ENCODE data around the gene CTSD.

Gene CTSD

DNA sequence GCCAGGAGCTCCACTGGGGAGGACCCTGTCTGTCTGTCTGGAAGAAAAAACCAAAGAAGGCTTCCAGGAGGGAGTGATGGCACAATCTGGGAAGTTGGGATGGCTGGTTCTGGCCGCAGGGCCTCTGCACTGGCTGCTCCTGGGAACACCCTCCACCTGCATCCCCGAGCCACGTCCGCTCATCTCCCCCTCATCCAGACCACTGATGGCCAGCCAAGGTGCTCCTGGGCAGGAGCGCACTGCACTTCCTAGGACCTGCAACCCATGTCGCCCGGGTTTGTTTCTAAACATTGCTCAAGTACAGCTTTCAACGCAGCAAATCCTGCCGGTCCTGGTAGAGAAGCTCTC lies 8.4 kb downstream of the CTSD start:
- peaks cover 1% of the 10 kb centered on the region for H3K9me3 ChIP-seq (ENCODE audit: insufficient read depth, low read depth, low read length)
- H3K79me2 ChIP-seq (ENCODE audit: control insufficient read depth, insufficient read depth, low read length, poor library complexity), result no peaks in the 10 kb centered on the region
- H3K4me2 ChIP-seq (ENCODE audit: low read length), result no peak overlapping the region
- H4K12ac ChIP-seq (ENCODE audit: low read depth, low read length), result no peak overlapping the region
- no peak overlapping the region for H2AK5ac ChIP-seq (ENCODE audit: low read length)
- no peak overlapping the region for H2BK120ac ChIP-seq (ENCODE audit: insufficient read depth, low read length, poor library complexity)
- no peak overlapping the region for H3K27ac ChIP-seq (ENCODE audit: low read depth, low read length)
- no peak overlapping the region for H2BK5ac ChIP-seq (ENCODE audit: low read depth, low read length, poor library complexity)
- peaks cover 51 to 66% of the 10 kb centered on the region in 2 experiments for H3K36me3 ChIP-seq (ENCODE audit: control insufficient read depth in 1 of 2, insufficient read depth in 2 of 2, low read length in 2 of 2)
- H3K4me1 ChIP-seq (ENCODE audit: control insufficient read depth in 1 of 2, insufficient read depth in 2 of 2, low read length in 2 of 2), result peaks cover under 1% of the 10 kb centered on the region in 2 experiments
- no CpG with 5 or more reads among the region's 9 CpGs for WGBS (ENCODE audit: extremely low coverage, insufficient coverage, insufficient read length)
- H2BK12ac ChIP-seq (ENCODE audit: low read length), result no peak overlapping the region
- no peak overlapping the region for H4K91ac ChIP-seq (ENCODE audit: low read depth, low read length)
- H2AFZ ChIP-seq (ENCODE audit: insufficient read depth, low read length, poor library complexity), result no peak overlapping the region
- peaks cover 2% of the 10 kb centered on the region for H3K27me3 ChIP-seq (ENCODE audit: insufficient read depth, low read length)
- H3K23ac ChIP-seq (ENCODE audit: low read length), result no peak overlapping the region
- H3K79me1 ChIP-seq (ENCODE audit: low read length), result no peaks in the 10 kb centered on the region
- H4K8ac ChIP-seq (ENCODE audit: low read depth, low read length), result no peak overlapping the region
- no peak overlapping the region for H3K18ac ChIP-seq (ENCODE audit: low read length)
- H3K14ac ChIP-seq (ENCODE audit: low read length), result no peak overlapping the region
- no peak overlapping the region for H3K4ac ChIP-seq (ENCODE audit: low read depth, low read length)
- no peak overlapping the region for H3K9ac ChIP-seq (ENCODE audit: low read length)
- no peak for DNase-seq
- H3K4me3 ChIP-seq (ENCODE audit: low read depth, low read length), result no peak overlapping the region

DNA sequence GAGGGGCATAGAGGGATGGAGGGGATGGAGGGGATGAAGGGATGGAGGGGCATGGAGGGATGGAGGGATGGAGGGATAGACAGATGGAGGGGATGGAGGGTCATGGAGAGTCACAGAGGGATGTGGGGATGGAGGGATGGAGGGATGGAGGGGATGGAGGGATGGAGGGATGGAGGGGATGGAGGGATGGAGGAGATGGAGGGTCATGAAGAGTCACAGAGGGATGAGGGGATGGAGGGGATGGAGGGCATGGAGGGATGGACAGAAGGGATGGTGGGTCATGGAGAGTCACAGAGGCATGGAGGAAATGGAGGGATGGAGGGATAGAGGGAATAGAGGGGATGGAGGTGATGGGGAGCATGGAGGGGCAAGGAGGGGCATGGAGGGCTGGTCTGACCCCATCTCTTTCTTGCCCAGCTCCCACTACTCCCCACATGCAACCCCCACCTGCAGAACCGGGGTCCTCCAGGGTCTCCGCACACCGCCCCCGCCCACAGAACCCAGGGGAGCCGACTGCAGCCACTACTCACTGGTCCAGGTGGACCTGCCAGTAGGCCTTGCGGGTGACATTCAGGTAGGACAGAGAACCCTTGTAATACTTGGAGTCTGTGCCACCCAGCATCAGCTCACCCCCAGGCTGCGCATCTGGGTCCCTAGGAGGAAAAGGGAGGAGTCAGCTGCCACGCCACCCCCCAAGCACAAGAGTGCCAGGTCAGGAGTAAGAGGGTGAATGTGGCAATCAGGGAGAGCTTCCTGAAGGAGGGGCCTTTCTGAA lies 9.2 kb downstream of the CTSD start:
- H4K91ac ChIP-seq (ENCODE audit: low read depth, low read length), result no peak overlapping the region
- H3K4me2 ChIP-seq (ENCODE audit: low read length), result no peak overlapping the region
- no peak overlapping the region for H3K27ac ChIP-seq (ENCODE audit: low read depth, low read length)
- H3K14ac ChIP-seq (ENCODE audit: low read length), result no peak overlapping the region
- no peak overlapping the region for H3K9ac ChIP-seq (ENCODE audit: low read length)
- H3K4me3 ChIP-seq (ENCODE audit: low read depth, low read length), result no peak overlapping the region
- H3K36me3 ChIP-seq (ENCODE audit: control insufficient read depth in 1 of 2, insufficient read depth in 2 of 2, low read length in 2 of 2), result peaks cover 45 to 58% of the 10 kb centered on the region in 2 experiments
- H3K18ac ChIP-seq (ENCODE audit: low read length), result no peak overlapping the region
- no peak overlapping the region for H3K4ac ChIP-seq (ENCODE audit: low read depth, low read length)
- H3K27me3 ChIP-seq (ENCODE audit: insufficient read depth, low read length), result peaks cover 8% of the 10 kb centered on the region
- H2AK5ac ChIP-seq (ENCODE audit: low read length), result no peak overlapping the region
- no peak for DNase-seq
- WGBS (ENCODE audit: extremely low coverage, insufficient coverage, insufficient read length), result no CpG with 5 or more reads among the region's 8 CpGs
- no peak overlapping the region for H4K12ac ChIP-seq (ENCODE audit: low read depth, low read length)
- H2BK120ac ChIP-seq (ENCODE audit: insufficient read depth, low read length, poor library complexity), result no peak overlapping the region
- no peak overlapping the region for H2AFZ ChIP-seq (ENCODE audit: insufficient read depth, low read length, poor library complexity)
- peaks cover 1% of the 10 kb centered on the region for H3K9me3 ChIP-seq (ENCODE audit: insufficient read depth, low read depth, low read length)
- H3K23ac ChIP-seq (ENCODE audit: low read length), result no peak overlapping the region
- H3K4me1 ChIP-seq (ENCODE audit: control insufficient read depth in 1 of 2, insufficient read depth in 2 of 2, low read length in 2 of 2), result no peaks in the 10 kb centered on the region
- H3K79me1 ChIP-seq (ENCODE audit: low read length), result no peaks in the 10 kb centered on the region
- no peak overlapping the region for H2BK5ac ChIP-seq (ENCODE audit: low read depth, low read length, poor library complexity)
- no peak overlapping the region for H2BK12ac ChIP-seq (ENCODE audit: low read length)
- no peaks in the 10 kb centered on the region for H3K79me2 ChIP-seq (ENCODE audit: control insufficient read depth, insufficient read depth, low read length, poor library complexity)
- no peak overlapping the region for H4K8ac ChIP-seq (ENCODE audit: low read depth, low read length)

DNA sequence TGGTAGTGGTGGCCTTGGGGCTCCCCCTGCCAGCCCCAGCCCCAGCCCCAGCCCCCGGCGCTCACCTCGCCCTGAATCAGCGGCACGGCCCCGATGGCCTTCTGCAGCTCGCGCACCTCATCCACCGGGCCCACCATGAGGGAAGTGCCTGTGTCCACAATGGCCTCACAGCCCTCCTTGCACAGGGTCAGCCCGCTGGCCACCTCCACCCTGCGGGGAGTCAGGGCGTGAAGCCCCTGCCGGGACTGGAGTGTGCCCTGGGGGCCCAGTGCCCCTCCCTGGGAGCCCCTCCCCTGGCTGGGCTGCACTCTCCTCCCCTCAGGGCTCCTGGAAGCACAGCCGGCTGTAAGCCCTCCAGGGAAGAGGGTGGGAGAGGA lies 9.8 kb downstream of the CTSD start:
- peaks cover 39 to 53% of the 10 kb centered on the region in 2 experiments for H3K36me3 ChIP-seq (ENCODE audit: control insufficient read depth in 1 of 2, insufficient read depth in 2 of 2, low read length in 2 of 2)
- DNase-seq, result no peak
- no peak overlapping the region for H4K91ac ChIP-seq (ENCODE audit: low read depth, low read length)
- no peak overlapping the region for H2BK120ac ChIP-seq (ENCODE audit: insufficient read depth, low read length, poor library complexity)
- H3K4me2 ChIP-seq (ENCODE audit: low read length), result no peak overlapping the region
- no peak overlapping the region for H3K4ac ChIP-seq (ENCODE audit: low read depth, low read length)
- H3K79me1 ChIP-seq (ENCODE audit: low read length), result no peaks in the 10 kb centered on the region
- H2BK12ac ChIP-seq (ENCODE audit: low read length), result no peak overlapping the region
- H3K23ac ChIP-seq (ENCODE audit: low read length), result no peak overlapping the region
- peaks cover 15% of the 10 kb centered on the region for H3K27me3 ChIP-seq (ENCODE audit: insufficient read depth, low read length)
- no peak overlapping the region for H4K12ac ChIP-seq (ENCODE audit: low read depth, low read length)
- peaks cover 1% of the 10 kb centered on the region for H3K9me3 ChIP-seq (ENCODE audit: insufficient read depth, low read depth, low read length)
- no CpG with 5 or more reads among the region's 14 CpGs for WGBS (ENCODE audit: extremely low coverage, insufficient coverage, insufficient read length)
- no peaks in the 10 kb centered on the region for H3K4me1 ChIP-seq (ENCODE audit: control insufficient read depth in 1 of 2, insufficient read depth in 2 of 2, low read length in 2 of 2)
- no peaks in the 10 kb centered on the region for H3K79me2 ChIP-seq (ENCODE audit: control insufficient read depth, insufficient read depth, low read length, poor library complexity)
- no peak overlapping the region for H3K18ac ChIP-seq (ENCODE audit: low read length)
- no peak overlapping the region for H3K27ac ChIP-seq (ENCODE audit: low read depth, low read length)
- H2AFZ ChIP-seq (ENCODE audit: insufficient read depth, low read length, poor library complexity), result no peak overlapping the region
- H3K14ac ChIP-seq (ENCODE audit: low read length), result no peak overlapping the region
- H2BK5ac ChIP-seq (ENCODE audit: low read depth, low read length, poor library complexity), result no peak overlapping the region
- H3K9ac ChIP-seq (ENCODE audit: low read length), result no peak overlapping the region
- peak overlapping the region; percentile 30 for H3K4me3 ChIP-seq (ENCODE audit: low read depth, low read length)
- no peak overlapping the region for H4K8ac ChIP-seq (ENCODE audit: low read depth, low read length)
- no peak overlapping the region for H2AK5ac ChIP-seq (ENCODE audit: low read length)

DNA sequence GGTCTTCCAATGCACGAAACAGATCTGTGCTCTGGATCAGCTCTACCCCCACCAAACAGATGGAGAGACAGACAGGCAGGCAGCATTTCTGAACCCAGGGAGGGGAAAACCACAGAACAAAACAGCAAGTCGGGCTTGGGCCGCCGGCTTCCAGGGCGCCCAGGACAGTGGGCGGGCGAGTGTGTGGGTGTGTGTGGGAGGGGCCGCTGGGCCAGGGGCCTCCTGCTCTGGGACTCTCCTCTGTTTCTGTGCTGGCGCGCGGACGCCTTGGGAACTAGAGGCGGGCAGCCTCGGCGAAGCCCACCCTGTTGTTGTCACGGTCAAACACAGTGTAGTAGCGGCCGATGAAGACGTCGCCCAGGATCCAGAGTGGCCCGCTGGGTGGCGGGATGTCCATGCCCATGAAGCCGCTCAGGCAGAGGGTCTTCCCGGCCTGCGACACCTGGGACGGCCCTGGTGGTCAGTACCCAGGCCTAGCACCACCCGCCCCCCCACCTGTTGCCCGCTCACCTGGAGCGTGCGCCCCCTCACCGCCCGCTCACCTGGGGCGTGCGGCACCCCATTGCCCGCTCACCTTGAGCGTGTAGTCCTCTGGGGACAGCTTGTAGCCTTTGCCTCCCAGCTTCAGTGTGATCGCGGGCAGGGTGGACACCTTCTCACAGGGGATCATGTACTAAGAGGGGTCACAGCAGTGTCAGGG lies 10.3 kb downstream of the CTSD start:
- no peak overlapping the region for H2BK5ac ChIP-seq (ENCODE audit: low read depth, low read length, poor library complexity)
- no peak overlapping the region for H3K18ac ChIP-seq (ENCODE audit: low read length)
- no peak overlapping the region for H4K91ac ChIP-seq (ENCODE audit: low read depth, low read length)
- H2AFZ ChIP-seq (ENCODE audit: insufficient read depth, low read length, poor library complexity), result no peak overlapping the region
- no peak overlapping the region for H3K9ac ChIP-seq (ENCODE audit: low read length)
- no peak overlapping the region for H3K23ac ChIP-seq (ENCODE audit: low read length)
- H3K27ac ChIP-seq (ENCODE audit: low read depth, low read length), result no peak overlapping the region
- no peak overlapping the region for H3K4me2 ChIP-seq (ENCODE audit: low read length)
- WGBS (ENCODE audit: extremely low coverage, insufficient coverage, insufficient read length), result no CpG with 5 or more reads among the region's 38 CpGs
- peaks cover 20% of the 10 kb centered on the region for H3K27me3 ChIP-seq (ENCODE audit: insufficient read depth, low read length)
- no peak overlapping the region for H3K4ac ChIP-seq (ENCODE audit: low read depth, low read length)
- H3K4me3 ChIP-seq (ENCODE audit: low read depth, low read length), result no peak overlapping the region
- peaks cover 1% of the 10 kb centered on the region for H3K9me3 ChIP-seq (ENCODE audit: insufficient read depth, low read depth, low read length)
- H3K79me2 ChIP-seq (ENCODE audit: control insufficient read depth, insufficient read depth, low read length, poor library complexity), result no peaks in the 10 kb centered on the region
- H2AK5ac ChIP-seq (ENCODE audit: low read length), result no peak overlapping the region
- no peaks in the 10 kb centered on the region for H3K4me1 ChIP-seq (ENCODE audit: control insufficient read depth in 1 of 2, insufficient read depth in 2 of 2, low read length in 2 of 2)
- peaks cover 34 to 48% of the 10 kb centered on the region in 2 experiments for H3K36me3 ChIP-seq (ENCODE audit: control insufficient read depth in 1 of 2, insufficient read depth in 2 of 2, low read length in 2 of 2)
- H3K14ac ChIP-seq (ENCODE audit: low read length), result no peak overlapping the region
- no peak for DNase-seq
- H3K79me1 ChIP-seq (ENCODE audit: low read length), result no peaks in the 10 kb centered on the region
- H4K8ac ChIP-seq (ENCODE audit: low read depth, low read length), result no peak overlapping the region
- no peak overlapping the region for H2BK120ac ChIP-seq (ENCODE audit: insufficient read depth, low read length, poor library complexity)
- H2BK12ac ChIP-seq (ENCODE audit: low read length), result no peak overlapping the region
- no peak overlapping the region for H4K12ac ChIP-seq (ENCODE audit: low read depth, low read length)
